Activated CD4-positive, alpha-beta T cell treated with anti-CD3 and anti-CD28 coated beads, Interleukin-2, amount 50 U/mL, for 16 hours (primary cell): ENCODE results near the gene CWC27.

Experiments used
- DNase-seq: peaks from one replicate; pipeline ENCODE4 v3.0.0-alpha.2; 2020

The CWC27 gene

GRCh38 chr5:65041296-65042158 is 272.8 kb downstream of the CWC27 start:
- DNase-seq = no peak

GRCh38 chr5:65043843-65044359 is 275.2 kb downstream of the CWC27 start:
- no peak for DNase-seq

- no peak for DNase-seq
Measured at GRCh38 chr5:65047225-65047624, 278.5 kb downstream of the CWC27 start.

- no peak for DNase-seq
Measured at GRCh38 chr5:65047948-65048690, 279.4 kb downstream of the CWC27 start.

GRCh38 chr5:65050140-65050539 is 281.4 kb downstream of the CWC27 start:
- no peak for DNase-seq

- DNase-seq = no peak
Measured at GRCh38 chr5:65050826-65051498, 282.2 kb downstream of the CWC27 start.

GRCh38 chr5:65055938-65056337 is 287.2 kb downstream of the CWC27 start:
- DNase-seq = no peak

GRCh38 chr5:65059681-65060598 is 291.2 kb downstream of the CWC27 start:
- no peak for DNase-seq

- no peak for DNase-seq
Measured at GRCh38 chr5:65061250-65061973, 292.7 kb downstream of the CWC27 start.

- no peak for DNase-seq
Measured at GRCh38 chr5:65061974-65062353, 293.2 kb downstream of the CWC27 start.

- no peak for DNase-seq
Measured at GRCh38 chr5:65062469-65063083, 293.8 kb downstream of the CWC27 start.

- DNase-seq = no peak
Measured at GRCh38 chr5:65065001-65065511, 296.3 kb downstream of the CWC27 start.

GRCh38 chr5:65066387-65067146 is 297.8 kb downstream of the CWC27 start:
- no peak for DNase-seq

GRCh38 chr5:65067147-65067506 is 298.4 kb downstream of the CWC27 start:
- no peak for DNase-seq
